22Rv1 (cell line): Measurements from ENCODE around the gene VDAC1.

ENCODE experiments used
- CTCF ChIP-seq: fragments of 450-650 bp; IDR thresholded peaks from 2 replicates; pipeline ENCODE4 v1.5.1; 2017; ENCODE audit warnings: mild to moderate bottlenecking
- ZFX ChIP-seq: fragments of 450-650 bp; IDR thresholded peaks from 2 replicates; pipeline ENCODE4 v1.6.1; 2017; ENCODE audit warnings: antibody characterized with exemption, borderline replicate concordance

- TF ChIP-seq CTCF (no peak), ZFX (no peak)
Measured at GRCh38 chr5:134028496-134028895, 23.7 kb upstream of the VDAC1 start.
